ENCODE results near the gene SKIC3.

DNA sequence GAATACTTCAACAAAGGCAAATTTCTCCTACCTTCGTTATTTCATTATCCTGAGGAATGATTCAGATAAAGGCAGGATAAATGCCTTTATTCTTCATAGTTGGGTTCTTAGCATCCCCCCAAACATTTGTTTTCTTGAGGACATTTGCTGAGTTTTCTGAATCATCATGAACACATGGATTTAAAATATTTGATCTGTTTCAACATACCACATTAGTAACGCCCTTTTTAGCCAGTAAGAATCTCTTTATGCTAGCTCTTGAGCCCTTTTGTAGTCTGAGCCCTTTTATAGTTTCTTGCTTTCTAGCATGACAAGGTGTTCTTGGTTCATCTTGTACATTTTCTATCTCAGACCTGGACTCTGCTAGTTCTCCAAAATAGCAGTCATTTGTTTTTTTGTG is 27.9 kb downstream of the SKIC3 start:
- TF ChIP-seq, protein P1, sequence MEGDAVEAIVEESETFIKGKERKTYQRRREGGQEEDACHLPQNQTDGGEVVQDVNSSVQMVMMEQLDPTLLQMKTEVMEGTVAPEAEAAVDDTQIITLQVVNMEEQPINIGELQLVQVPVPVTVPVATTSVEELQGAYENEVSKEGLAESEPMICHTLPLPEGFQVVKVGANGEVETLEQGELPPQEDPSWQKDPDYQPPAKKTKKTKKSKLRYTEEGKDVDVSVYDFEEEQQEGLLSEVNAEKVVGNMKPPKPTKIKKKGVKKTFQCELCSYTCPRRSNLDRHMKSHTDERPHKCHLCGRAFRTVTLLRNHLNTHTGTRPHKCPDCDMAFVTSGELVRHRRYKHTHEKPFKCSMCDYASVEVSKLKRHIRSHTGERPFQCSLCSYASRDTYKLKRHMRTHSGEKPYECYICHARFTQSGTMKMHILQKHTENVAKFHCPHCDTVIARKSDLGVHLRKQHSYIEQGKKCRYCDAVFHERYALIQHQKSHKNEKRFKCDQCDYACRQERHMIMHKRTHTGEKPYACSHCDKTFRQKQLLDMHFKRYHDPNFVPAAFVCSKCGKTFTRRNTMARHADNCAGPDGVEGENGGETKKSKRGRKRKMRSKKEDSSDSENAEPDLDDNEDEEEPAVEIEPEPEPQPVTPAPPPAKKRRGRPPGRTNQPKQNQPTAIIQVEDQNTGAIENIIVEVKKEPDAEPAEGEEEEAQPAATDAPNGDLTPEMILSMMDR (conservative IDR thresholded peaks at IDR 0.05; ENCODE audit: low read depth in 2 of 2) = no peak
- TF ChIP-seq EZH2phosphoT487 (IDR thresholded peaks at IDR 0.05; ENCODE audit: unreplicated experiment) (no peak), POLR2AphosphoS5 (IDR thresholded peaks at IDR 0.05; ENCODE audit: low read depth) (no peak), CREB1 (CRISPR knock-in tag; IDR thresholded peaks at IDR 0.05; ENCODE audit: low read depth) (no peak), ZNF331 (CRISPR knock-in tag; IDR thresholded peaks at IDR 0.05; ENCODE audit: low read depth) (no peak), STAT1 (IDR thresholded peaks at IDR 0.05; ENCODE audit: unreplicated experiment) (no peak), EZH2 (IDR thresholded peaks at IDR 0.05; ENCODE audit: low read depth, unreplicated experiment) (no peak), NANOG (IDR thresholded peaks at IDR 0.05; ENCODE audit: borderline replicate concordance) (no peak), JUNB (IDR thresholded peaks at IDR 0.05; ENCODE audit: unreplicated experiment) (no peak), ZNF114 (CRISPR knock-in tag; IDR thresholded peaks at IDR 0.05) (no peak)
- TF ChIP-seq, protein P2, sequence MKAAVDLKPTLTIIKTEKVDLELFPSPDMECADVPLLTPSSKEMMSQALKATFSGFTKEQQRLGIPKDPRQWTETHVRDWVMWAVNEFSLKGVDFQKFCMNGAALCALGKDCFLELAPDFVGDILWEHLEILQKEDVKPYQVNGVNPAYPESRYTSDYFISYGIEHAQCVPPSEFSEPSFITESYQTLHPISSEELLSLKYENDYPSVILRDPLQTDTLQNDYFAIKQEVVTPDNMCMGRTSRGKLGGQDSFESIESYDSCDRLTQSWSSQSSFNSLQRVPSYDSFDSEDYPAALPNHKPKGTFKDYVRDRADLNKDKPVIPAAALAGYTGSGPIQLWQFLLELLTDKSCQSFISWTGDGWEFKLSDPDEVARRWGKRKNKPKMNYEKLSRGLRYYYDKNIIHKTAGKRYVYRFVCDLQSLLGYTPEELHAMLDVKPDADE (IDR thresholded peaks at IDR 0.05) = no peak
- TF ChIP-seq, protein P3, sequence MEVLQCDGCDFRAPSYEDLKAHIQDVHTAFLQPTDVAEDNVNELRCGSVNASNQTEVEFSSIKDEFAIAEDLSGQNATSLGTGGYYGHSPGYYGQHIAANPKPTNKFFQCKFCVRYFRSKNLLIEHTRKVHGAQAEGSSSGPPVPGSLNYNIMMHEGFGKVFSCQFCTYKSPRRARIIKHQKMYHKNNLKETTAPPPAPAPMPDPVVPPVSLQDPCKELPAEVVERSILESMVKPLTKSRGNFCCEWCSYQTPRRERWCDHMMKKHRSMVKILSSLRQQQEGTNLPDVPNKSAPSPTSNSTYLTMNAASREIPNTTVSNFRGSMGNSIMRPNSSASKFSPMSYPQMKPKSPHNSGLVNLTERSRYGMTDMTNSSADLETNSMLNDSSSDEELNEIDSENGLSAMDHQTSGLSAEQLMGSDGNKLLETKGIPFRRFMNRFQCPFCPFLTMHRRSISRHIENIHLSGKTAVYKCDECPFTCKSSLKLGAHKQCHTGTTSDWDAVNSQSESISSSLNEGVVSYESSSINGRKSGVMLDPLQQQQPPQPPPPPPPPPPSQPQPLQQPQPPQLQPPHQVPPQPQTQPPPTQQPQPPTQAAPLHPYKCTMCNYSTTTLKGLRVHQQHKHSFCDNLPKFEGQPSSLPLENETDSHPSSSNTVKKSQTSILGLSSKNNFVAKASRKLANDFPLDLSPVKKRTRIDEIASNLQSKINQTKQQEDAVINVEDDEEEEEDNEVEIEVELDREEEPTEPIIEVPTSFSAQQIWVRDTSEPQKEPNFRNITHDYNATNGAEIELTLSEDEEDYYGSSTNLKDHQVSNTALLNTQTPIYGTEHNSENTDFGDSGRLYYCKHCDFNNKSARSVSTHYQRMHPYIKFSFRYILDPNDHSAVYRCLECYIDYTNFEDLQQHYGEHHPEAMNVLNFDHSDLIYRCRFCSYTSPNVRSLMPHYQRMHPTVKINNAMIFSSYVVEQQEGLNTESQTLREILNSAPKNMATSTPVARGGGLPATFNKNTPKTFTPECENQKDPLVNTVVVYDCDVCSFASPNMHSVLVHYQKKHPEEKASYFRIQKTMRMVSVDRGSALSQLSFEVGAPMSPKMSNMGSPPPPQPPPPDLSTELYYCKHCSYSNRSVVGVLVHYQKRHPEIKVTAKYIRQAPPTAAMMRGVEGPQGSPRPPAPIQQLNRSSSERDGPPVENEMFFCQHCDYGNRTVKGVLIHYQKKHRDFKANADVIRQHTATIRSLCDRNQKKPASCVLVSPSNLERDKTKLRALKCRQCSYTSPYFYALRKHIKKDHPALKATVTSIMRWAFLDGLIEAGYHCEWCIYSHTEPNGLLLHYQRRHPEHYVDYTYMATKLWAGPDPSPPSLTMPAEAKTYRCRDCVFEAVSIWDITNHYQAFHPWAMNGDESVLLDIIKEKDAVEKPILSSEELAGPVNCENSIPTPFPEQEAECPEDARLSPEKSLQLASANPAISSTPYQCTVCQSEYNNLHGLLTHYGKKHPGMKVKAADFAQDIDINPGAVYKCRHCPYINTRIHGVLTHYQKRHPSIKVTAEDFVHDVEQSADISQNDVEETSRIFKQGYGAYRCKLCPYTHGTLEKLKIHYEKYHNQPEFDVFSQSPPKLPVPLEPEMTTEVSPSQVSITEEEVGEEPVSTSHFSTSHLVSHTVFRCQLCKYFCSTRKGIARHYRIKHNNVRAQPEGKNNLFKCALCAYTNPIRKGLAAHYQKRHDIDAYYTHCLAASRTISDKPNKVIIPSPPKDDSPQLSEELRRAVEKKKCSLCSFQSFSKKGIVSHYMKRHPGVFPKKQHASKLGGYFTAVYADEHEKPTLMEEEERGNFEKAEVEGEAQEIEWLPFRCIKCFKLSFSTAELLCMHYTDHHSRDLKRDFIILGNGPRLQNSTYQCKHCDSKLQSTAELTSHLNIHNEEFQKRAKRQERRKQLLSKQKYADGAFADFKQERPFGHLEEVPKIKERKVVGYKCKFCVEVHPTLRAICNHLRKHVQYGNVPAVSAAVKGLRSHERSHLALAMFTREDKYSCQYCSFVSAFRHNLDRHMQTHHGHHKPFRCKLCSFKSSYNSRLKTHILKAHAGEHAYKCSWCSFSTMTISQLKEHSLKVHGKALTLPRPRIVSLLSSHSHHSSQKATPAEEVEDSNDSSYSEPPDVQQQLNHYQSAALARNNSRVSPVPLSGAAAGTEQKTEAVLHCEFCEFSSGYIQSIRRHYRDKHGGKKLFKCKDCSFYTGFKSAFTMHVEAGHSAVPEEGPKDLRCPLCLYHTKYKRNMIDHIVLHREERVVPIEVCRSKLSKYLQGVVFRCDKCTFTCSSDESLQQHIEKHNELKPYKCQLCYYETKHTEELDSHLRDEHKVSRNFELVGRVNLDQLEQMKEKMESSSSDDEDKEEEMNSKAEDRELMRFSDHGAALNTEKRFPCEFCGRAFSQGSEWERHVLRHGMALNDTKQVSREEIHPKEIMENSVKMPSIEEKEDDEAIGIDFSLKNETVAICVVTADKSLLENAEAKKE (CRISPR knock-in tag; IDR thresholded peaks at IDR 0.05) = no peak
- TF ChIP-seq, protein P4, sequence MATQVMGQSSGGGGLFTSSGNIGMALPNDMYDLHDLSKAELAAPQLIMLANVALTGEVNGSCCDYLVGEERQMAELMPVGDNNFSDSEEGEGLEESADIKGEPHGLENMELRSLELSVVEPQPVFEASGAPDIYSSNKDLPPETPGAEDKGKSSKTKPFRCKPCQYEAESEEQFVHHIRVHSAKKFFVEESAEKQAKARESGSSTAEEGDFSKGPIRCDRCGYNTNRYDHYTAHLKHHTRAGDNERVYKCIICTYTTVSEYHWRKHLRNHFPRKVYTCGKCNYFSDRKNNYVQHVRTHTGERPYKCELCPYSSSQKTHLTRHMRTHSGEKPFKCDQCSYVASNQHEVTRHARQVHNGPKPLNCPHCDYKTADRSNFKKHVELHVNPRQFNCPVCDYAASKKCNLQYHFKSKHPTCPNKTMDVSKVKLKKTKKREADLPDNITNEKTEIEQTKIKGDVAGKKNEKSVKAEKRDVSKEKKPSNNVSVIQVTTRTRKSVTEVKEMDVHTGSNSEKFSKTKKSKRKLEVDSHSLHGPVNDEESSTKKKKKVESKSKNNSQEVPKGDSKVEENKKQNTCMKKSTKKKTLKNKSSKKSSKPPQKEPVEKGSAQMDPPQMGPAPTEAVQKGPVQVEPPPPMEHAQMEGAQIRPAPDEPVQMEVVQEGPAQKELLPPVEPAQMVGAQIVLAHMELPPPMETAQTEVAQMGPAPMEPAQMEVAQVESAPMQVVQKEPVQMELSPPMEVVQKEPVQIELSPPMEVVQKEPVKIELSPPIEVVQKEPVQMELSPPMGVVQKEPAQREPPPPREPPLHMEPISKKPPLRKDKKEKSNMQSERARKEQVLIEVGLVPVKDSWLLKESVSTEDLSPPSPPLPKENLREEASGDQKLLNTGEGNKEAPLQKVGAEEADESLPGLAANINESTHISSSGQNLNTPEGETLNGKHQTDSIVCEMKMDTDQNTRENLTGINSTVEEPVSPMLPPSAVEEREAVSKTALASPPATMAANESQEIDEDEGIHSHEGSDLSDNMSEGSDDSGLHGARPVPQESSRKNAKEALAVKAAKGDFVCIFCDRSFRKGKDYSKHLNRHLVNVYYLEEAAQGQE (IDR thresholded peaks at IDR 0.05; ENCODE audit: unreplicated experiment) = no peak

All from GM23338 (cell line).